K562 (cell line): Measurements from ENCODE around the gene VDR. TPM values are rescaled to one million over a fixed set of nuclear protein-coding genes. Genes with fewer than 3 reads are reported as not detected.

Experiments
- EP300 ChIP-seq: IDR thresholded peaks from 2 replicates; pipeline ENCODE4 v1.6.1; 2012; ENCODE audit warnings: low read length, improper control_type of control experiment
- FIP1L1 ChIP-seq: fragments of 200-400 bp; formaldehyde crosslinking; IDR thresholded peaks from 2 replicates; pipeline ENCODE4 v1.6.1; 2018; ENCODE audit warnings: mild to moderate bottlenecking, low read depth, low read length; ENCODE audit not compliant: poor library complexity, severe bottlenecking
- FOXK2 ChIP-seq, 2 experiments: fragments of 450-650 bp; IDR thresholded peaks in 1 of 2; conservative IDR thresholded peaks in 1 of 2; 2 replicates each; pipeline ENCODE4 v1.6.1; 2016; ENCODE audit warnings: low read depth in 2 of 2, mild to moderate bottlenecking in 1 of 2
- HDAC1 ChIP-seq, 2 experiments: fragments of 450-650 bp; IDR thresholded peaks; 2 replicates each; pipeline ENCODE4 v1.6.1; 2016 to 2017; ENCODE audit warnings: inconsistent platforms in 1 of 2, mild to moderate bottlenecking in 1 of 2, moderate library complexity in 1 of 2
- HNRNPUL1 ChIP-seq: fragments of 200-400 bp; formaldehyde crosslinking; IDR thresholded peaks from 2 replicates; pipeline ENCODE4 v1.6.1; 2017; ENCODE audit warnings: low read length
- KLF6 ChIP-seq: fragments of 250-450 bp; sonication (Bioruptor Pico); IDR thresholded peaks from 2 replicates; pipeline ENCODE4 v1.4.0; 2020; ENCODE audit warnings: mild to moderate bottlenecking, moderate library complexity, borderline replicate concordance
- MEF2A ChIP-seq: IDR thresholded peaks from 2 replicates; pipeline ENCODE4 v1.6.1; 2011; ENCODE audit warnings: low read depth, mild to moderate bottlenecking, low read length, moderate library complexity; ENCODE audit not compliant: control insufficient read depth
- MYNN ChIP-seq, 2 experiments: sonication (generic); formaldehyde crosslinking in 1 of 2; IDR thresholded peaks; 2 replicates each; pipeline versions ENCODE4 v1.5.0 to v1.6.1; 2016 to 2020; ENCODE audit warnings: antibody characterized with exemption in 1 of 2, missing genetic modification reagents in 1 of 2
- PHTF2 ChIP-seq: fragments of 250-450 bp; sonication (Bioruptor Pico); IDR thresholded peaks from 2 replicates; pipeline ENCODE4 v1.5.0; 2021; ENCODE audit warnings: mild to moderate bottlenecking
- POLR2A ChIP-seq: fragments of 450-650 bp; conservative IDR thresholded peaks from 2 replicates; pipeline ENCODE4 v1.6.1; 2016
- SMARCA5 ChIP-seq: fragments of 450-650 bp; IDR thresholded peaks from 2 replicates; pipeline ENCODE4 v1.6.1; 2016
- ZNF253 ChIP-seq: fragments of 250-450 bp; sonication (Bioruptor Pico); conservative IDR thresholded peaks from 2 replicates; pipeline ENCODE4 v1.6.1; 2021; ENCODE audit warnings: mild to moderate bottlenecking
- ZNF79 ChIP-seq: fragments of 250-450 bp; sonication (Bioruptor Pico); IDR thresholded peaks from 2 replicates; pipeline ENCODE4 v1.4.0; 2020; ENCODE audit warnings: low read depth, mild to moderate bottlenecking, moderate library complexity
- polyA plus RNA-seq, 8 experiments: library from polyadenylated mRNA; depleted of rRNA in 4 of 8; stranded (reverse) in 5 of 8; unstranded in 3 of 8; fragments of >200 nt; fragmentation: Nextera tagmentation in 2 of 8; fragmentation: Illumina TruSeq in 1 of 8; extraction: Ambion mirVana in 2 of 8; extraction: Trizol in 1 of 8; gene quantifications; 2 replicates each; pipeline versions ENCODE4 v1.2.1 to v1.2.3, GENCODE V29; 2011 to 2014; ENCODE audit warnings: inconsistent platforms in 1 of 8, missing spikeins in 1 of 8
- total RNA-seq, 7 experiments: library from RNA; depleted of rRNA in 6 of 7; stranded (reverse); fragments of >200 nt in 6 of 7; fragmentation: Illumina TruSeq in 2 of 7; extraction: Trizol in 2 of 7; gene quantifications; 2 replicates each; pipeline versions ENCODE4 v1.2.1 to v1.2.3, GENCODE V29; 2011 to 2021; ENCODE audit warnings: low replicate concordance in 1 of 7
- TF ChIP-seq, protein P1 (sequence below): IDR thresholded peaks from 2 replicates; pipeline ENCODE4 v1.6.1; 2012; ENCODE audit warnings: low read depth, low read length, improper control_type of control experiment, borderline replicate concordance
- TF ChIP-seq, protein P2 (sequence below): fragments of 250-450 bp; sonication (Bioruptor Pico); IDR thresholded peaks from 2 replicates; pipeline ENCODE4 v1.5.0; 2021; ENCODE audit warnings: mild to moderate bottlenecking, moderate library complexity
- TF ChIP-seq, protein P3 (sequence below): fragments of 150-350 bp; conservative IDR thresholded peaks from 2 replicates; pipeline ENCODE4 v1.6.1; 2014; ENCODE audit warnings: low read length
- TF ChIP-seq, protein P4 (sequence below): fragments of 450-650 bp; conservative IDR thresholded peaks from 2 replicates; pipeline ENCODE4 v1.6.1; 2016; ENCODE audit warnings: missing genetic modification characterization, low read depth, mild to moderate bottlenecking, missing compliant biosample characterization, moderate library complexity

Gene VDR
- total and polyA plus RNA-seq, 9 of the 15 experiments (the other 6 are each of a cell fraction or from before 2014, with no cell fraction given): 0.61 to 4.8 (median 2.0) TPM

DNA sequence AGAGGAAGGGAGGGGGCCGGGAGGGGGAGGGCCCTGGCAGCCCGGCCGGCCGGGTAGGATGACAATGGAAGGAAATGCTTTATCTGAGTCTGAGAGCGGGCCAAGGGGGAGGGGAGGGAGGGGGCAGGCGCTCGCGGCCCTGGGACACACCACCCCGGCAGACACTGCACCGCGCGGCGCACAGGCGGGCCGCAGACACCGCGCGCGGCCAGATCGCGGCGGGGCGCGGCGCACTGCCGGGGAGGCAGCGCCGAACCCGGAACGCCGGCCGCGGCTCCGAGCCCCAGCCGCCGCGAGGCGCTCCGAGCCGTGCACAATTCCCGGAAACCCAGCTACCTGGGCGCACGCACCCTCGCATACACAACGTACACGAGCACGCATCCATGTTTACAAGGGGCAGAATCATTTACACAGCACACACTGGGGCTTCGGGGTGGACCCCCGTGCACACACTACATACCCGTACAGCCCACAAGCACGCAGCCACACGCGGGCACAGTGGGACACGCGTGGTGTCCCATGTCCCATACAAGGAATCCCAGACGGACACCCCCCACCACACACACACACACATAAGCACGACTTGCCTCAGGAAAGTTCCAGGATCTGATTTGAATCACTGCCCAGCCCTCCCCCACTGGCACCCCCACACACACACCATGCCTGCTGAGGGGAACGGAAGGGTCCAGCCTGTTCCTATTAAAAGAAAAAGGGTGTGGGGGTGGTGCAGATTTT is 84.7 kb downstream of the VDR start, which contains the start of gene HDAC7 (continued):
- TF ChIP-seq, protein P1, sequence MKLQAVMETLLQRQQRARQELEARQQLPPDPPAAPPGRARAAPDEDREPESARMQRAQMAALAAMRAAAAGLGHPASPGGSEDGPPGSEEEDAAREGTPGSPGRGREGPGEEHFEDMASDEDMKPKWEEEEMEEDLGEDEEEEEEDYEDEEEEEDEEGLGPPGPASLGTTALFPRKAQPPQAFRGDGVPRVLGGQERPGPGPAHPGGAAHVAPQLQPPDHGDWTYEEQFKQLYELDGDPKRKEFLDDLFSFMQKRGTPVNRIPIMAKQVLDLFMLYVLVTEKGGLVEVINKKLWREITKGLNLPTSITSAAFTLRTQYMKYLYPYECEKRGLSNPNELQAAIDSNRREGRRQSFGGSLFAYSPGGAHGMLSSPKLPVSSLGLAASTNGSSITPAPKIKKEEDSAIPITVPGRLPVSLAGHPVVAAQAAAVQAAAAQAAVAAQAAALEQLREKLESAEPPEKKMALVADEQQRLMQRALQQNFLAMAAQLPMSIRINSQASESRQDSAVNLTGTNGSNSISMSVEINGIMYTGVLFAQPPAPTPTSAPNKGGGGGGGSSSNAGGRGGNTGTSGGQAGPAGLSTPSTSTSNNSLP: no peak
- TF ChIP-seq MEF2A (no peak), HNRNPUL1 (no peak), POLR2A (no peak), FOXK2 (conservative IDR thresholded peaks at IDR 0.05 in 1 of 2, IDR thresholded peaks at IDR 0.05 in 1 of 2; ENCODE audit: low read depth in 2 of 2) (peak; percentile 65 to 81; a peak in 3 of 4 replicates), ZNF79 (CRISPR knock-in tag) (no peak), FIP1L1 (peak; percentile 14), PHTF2 (CRISPR knock-in tag) (no peak), EP300 (no peak), HDAC1 (IDR thresholded peaks at IDR 0.05) (peak in 1 of 2 experiments; percentile 88; a peak in 2 of 4 replicates), ZNF253 (no peak), SMARCA5 (peak; percentile 83), MYNN (IDR thresholded peaks at IDR 0.05) (no peak), MYNN (CRISPR knock-in tag; IDR thresholded peaks at IDR 0.05) (no peak), KLF6 (CRISPR knock-in tag) (no peak)
- TF ChIP-seq, protein P2, sequence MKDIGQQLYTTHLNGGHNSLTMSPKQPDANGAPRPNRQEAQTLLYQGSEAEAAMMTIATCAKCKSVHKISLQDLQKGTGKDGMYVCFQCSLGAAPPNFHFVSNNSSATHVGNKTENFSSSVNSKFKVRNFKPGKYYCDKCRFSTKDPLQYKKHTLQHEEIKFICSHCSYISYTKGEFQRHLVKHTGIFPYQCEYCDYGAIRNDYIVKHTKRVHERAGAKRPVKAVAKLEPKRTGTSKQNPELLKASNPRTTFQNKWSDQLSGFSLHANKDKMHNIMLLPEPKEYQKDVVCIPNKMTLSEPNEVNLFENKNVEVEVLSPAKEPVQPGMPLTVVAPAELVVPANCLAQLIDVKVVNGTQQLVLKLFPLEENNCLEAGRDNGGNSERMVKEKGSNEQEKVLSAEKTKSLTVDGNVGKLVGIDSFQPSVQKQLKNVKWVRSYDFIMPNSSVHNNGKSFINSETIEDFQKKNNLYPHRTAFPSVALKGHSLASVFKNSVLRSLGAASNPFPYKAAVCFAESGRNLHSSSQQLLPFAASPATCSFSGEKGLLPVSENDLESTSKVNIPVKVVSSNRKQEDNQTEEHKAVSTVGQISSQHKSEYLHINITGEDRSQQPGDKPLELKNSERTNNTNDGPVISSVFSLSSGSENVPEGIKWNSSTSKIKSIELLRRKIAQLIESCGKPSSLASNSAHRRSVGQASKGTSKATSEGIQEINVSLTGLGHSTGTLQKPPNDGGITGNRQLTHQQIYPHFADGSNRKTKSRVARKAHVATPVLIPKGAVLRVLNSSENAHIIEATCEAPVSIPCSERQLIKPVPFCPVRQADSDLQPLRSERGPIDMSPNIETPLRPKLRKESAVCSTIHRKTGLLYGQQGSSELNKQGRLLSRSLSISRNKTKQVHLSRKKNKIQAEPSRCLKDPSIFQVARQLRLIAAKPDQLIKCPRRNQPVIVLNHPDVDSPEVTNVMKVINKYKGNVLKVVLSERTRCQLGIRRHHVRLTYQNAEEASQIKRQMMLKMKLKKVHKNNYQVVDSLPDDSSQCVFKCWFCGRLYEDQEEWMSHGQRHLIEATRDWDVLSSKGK: no peak
- TF ChIP-seq, protein P3, sequence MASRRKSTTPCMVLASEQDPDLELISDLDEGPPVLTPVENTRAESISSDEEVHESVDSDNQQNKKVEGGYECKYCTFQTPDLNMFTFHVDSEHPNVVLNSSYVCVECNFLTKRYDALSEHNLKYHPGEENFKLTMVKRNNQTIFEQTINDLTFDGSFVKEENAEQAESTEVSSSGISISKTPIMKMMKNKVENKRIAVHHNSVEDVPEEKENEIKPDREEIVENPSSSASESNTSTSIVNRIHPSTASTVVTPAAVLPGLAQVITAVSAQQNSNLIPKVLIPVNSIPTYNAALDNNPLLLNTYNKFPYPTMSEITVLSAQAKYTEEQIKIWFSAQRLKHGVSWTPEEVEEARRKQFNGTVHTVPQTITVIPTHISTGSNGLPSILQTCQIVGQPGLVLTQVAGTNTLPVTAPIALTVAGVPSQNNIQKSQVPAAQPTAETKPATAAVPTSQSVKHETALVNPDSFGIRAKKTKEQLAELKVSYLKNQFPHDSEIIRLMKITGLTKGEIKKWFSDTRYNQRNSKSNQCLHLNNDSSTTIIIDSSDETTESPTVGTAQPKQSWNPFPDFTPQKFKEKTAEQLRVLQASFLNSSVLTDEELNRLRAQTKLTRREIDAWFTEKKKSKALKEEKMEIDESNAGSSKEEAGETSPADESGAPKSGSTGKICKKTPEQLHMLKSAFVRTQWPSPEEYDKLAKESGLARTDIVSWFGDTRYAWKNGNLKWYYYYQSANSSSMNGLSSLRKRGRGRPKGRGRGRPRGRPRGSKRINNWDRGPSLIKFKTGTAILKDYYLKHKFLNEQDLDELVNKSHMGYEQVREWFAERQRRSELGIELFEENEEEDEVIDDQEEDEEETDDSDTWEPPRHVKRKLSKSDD: no peak
- TF ChIP-seq, protein P4, sequence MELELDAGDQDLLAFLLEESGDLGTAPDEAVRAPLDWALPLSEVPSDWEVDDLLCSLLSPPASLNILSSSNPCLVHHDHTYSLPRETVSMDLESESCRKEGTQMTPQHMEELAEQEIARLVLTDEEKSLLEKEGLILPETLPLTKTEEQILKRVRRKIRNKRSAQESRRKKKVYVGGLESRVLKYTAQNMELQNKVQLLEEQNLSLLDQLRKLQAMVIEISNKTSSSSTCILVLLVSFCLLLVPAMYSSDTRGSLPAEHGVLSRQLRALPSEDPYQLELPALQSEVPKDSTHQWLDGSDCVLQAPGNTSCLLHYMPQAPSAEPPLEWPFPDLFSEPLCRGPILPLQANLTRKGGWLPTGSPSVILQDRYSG (tag): no peak
